Mucosa of descending colon (tissue), 3 donors: ENCODE data around the gene NRSN1. TPM values are rescaled to one million over a fixed set of nuclear protein-coding genes. Genes with fewer than 3 reads are reported as not detected.

ENCODE experiments used
- ATAC-seq: fragments of 200-7000 bp; cut with Tn5 transposase; one replicate; pipeline ENCODE4 v1.9.1; 2020; ENCODE audit warnings: mild to moderate bottlenecking, moderate library complexity
- DNase-seq, 3 donors: peaks; one replicate each; pipeline ENCODE4 v3.0.0-alpha.2; 2020
- H3K36me3 ChIP-seq: fragments of 200-600 bp; one replicate; pipeline ENCODE4 v1.8.0; 2021; ENCODE audit warnings: low read depth, mild to moderate bottlenecking
- H3K4me1 ChIP-seq: fragments of 200-600 bp; one replicate; pipeline ENCODE4 v1.8.0; 2021; ENCODE audit warnings: low read depth, mild to moderate bottlenecking
- H3K4me3 ChIP-seq: fragments of 200-600 bp; one replicate; pipeline ENCODE4 v1.8.0; 2021; ENCODE audit warnings: mild to moderate bottlenecking
- H3K9me3 ChIP-seq: fragments of 200-600 bp; one replicate; pipeline ENCODE4 v1.8.0; 2021; ENCODE audit warnings: mild to moderate bottlenecking
- intact Hi-C, 2 donors: fragments of 100-400 bp; cut with DNase I in 1 of 2; cut with micrococcal nuclease in 1 of 2; formaldehyde crosslinking; loops; one replicate each; pipeline versions ENCODE4 v1.11.0 to v1.11.1; 2022; cut with DNase I, micrococcal nuclease
- total RNA-seq, 3 donors: library from RNA; stranded (reverse); fragmentation: NEBNext Ultra II Directional in 2 of 3; extraction: Animal tissue kit (Norgen Biotek cat#: 25700) in 2 of 3; gene quantifications; one replicate each; pipeline versions ENCODE4 v1.2.1 to v1.2.4, GENCODE V29; 2021 to 2023
- TF ChIP-seq, protein P1 (sequence below): fragments of 200-600 bp; IDR thresholded peaks from one replicate; pipeline ENCODE4 v1.8.0; 2022; ENCODE audit warnings: antibody characterized with exemption, mild to moderate bottlenecking
- donor health status: DM: no; HTN: no; CAD: no; lungs with moderate emphysema.
- donor health status: DM: no; HTN: no; CAD: no.
- donor health status: DM: no; HTN: yes; CAD: no.

Gene NRSN1
- total RNA-seq, 3 donors from 2014 or later, result 2.4 TPM; not detected in 2

DNA sequence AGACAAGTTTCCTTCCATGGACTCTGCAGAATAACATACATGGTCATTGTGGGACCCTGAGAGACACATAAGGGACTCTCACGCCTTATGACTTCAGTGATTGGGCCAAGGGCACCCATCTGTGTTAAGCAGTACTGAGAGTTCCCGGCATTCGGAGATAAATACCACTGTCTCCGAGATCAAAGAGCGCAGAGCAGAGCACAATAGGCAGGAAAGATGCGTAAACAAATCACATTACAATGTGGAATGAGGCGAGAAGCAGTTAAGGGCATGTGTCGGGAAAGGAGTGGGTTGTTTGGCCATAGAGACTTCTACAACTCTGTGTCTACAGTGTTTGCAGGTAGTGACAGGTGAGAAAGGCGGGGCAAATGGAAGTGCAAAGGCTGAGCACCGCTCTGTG, 57.6 kb downstream of the NRSN1 start:
- Histone ChIP-seq H3K36me3 (no peaks in the 10 kb centered on the region), H3K9me3 (no peaks in the 10 kb centered on the region), H3K4me3 (no peak overlapping the region), H3K4me1 (no peaks in the 10 kb centered on the region)
- TF ChIP-seq, protein P1, sequence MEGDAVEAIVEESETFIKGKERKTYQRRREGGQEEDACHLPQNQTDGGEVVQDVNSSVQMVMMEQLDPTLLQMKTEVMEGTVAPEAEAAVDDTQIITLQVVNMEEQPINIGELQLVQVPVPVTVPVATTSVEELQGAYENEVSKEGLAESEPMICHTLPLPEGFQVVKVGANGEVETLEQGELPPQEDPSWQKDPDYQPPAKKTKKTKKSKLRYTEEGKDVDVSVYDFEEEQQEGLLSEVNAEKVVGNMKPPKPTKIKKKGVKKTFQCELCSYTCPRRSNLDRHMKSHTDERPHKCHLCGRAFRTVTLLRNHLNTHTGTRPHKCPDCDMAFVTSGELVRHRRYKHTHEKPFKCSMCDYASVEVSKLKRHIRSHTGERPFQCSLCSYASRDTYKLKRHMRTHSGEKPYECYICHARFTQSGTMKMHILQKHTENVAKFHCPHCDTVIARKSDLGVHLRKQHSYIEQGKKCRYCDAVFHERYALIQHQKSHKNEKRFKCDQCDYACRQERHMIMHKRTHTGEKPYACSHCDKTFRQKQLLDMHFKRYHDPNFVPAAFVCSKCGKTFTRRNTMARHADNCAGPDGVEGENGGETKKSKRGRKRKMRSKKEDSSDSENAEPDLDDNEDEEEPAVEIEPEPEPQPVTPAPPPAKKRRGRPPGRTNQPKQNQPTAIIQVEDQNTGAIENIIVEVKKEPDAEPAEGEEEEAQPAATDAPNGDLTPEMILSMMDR, result no peak
- DNase-seq (no peak), ATAC-seq (no peak)
- intact Hi-C loops, result no loop called here

DNA sequence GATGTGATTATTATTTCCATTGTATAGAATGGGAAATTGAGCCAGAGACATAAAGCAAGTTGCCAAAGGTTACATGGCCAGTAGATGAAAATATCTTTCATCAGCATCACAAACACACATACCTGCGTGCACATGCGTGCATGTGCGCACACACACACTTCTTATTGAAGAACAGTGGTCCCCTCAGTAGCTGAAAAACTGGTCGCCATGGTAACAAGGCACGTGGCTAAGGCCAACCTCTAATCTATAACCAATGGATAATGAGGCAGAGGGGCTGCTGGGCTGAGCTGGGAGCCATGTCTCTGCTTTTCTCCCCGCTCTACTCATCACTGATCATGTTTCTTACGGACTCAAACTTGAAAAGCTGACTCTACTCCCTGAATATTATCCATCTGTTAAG, 60.3 kb downstream of the NRSN1 start:
- no peak overlapping the region for H3K4me3 ChIP-seq
- no peaks in the 10 kb centered on the region for H3K9me3 ChIP-seq
- TF ChIP-seq, protein P1, result no peak
- ATAC-seq (no peak), DNase-seq (no peak)
- intact Hi-C loops, result no loop called here
- no peaks in the 10 kb centered on the region for H3K36me3 ChIP-seq
- H3K4me1 ChIP-seq, result no peaks in the 10 kb centered on the region

DNA sequence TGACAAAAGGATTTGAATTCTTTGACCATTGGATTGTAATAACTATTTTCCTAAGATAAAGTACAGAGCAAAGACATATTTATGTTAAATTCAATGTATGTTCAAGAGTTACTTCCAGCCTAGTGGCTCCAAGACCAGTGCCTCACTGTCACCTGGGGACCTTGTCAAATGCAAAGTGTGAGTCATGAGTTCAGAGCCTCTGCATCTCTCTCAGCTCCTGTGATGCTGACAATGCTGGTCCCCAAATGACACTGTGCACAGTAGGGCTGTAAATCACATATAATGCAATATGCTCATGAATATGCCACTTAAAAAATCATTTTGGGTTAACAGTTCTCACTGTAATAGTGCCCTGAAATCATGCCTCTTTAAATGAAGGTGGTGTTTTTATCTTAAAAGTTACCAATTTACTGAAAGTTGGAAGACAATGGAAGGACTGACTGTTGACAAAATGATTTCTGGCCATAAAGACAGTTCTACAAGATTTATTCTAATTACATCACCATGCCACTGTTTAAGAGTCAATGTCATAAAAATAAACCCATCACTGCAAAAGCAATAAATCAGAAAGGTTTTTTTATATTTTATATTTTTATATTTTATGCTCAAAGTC, 62.1 kb downstream of the NRSN1 start:
- no peaks in the 10 kb centered on the region for H3K9me3 ChIP-seq
- no peaks in the 10 kb centered on the region for H3K4me1 ChIP-seq
- intact Hi-C loops, result no loop called here
- TF ChIP-seq, protein P1, result no peak
- DNase-seq (no peak), ATAC-seq (no peak)
- no peaks in the 10 kb centered on the region for H3K36me3 ChIP-seq
- H3K4me3 ChIP-seq, result no peak overlapping the region

DNA sequence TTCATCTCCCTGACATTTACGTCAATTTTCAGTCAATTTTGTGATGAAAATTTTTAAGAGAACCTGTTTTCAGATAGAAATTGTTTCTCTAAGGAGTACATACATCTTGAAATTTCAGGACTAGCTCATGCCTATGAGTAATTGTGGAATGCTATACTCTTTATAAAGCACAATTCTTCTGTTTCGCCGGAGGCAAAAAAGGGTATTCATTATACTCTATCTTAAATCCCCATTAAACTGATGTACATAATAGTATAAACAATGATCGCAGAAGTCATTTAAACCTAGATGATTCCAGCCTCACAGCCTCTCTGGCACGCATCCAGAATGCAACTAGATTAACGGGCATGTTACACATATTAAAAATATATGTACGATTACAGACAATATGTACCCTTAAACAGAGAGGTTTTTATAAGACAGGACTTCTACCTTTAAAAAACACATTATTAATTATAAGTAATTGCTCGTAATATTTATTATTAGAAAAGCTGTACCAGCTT, 62.6 kb downstream of the NRSN1 start:
- intact Hi-C loops, result no loop called here
- H3K36me3 ChIP-seq, result no peaks in the 10 kb centered on the region
- TF ChIP-seq, protein P1, result no peak

DNA sequence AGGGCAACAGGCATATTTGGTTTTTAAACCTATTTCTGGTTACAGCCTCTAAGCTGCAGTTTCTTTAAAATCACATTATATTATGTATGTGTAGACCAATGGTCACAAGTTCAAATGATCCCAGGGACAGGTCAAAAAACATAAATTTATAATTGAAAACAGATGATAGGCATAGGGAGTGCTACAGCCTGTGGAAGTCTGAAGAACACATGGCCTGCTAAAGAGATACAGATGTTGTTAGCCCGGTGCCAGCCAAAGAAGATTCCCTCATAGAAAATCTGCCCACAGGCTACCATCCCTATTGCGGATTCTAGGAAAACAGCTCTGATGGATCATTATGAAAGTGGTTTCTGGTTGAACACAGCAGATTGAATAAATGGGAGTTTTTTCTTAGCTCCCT, 65.3 kb downstream of the NRSN1 start:
- TF ChIP-seq, protein P1, result no peak
- no peak overlapping the region for H3K4me3 ChIP-seq
- DNase-seq (no peak), ATAC-seq (no peak)
- no peaks in the 10 kb centered on the region for H3K36me3 ChIP-seq
- intact Hi-C loops, result no loop called here
- no peaks in the 10 kb centered on the region for H3K4me1 ChIP-seq
- H3K9me3 ChIP-seq, result no peaks in the 10 kb centered on the region

More for the DNA sequence above, 62.6 kb downstream of the NRSN1 start:
- DNase-seq (no peak), ATAC-seq (no peak)
- Histone ChIP-seq H3K4me3 (no peak overlapping the region), H3K9me3 (no peaks in the 10 kb centered on the region), H3K4me1 (no peaks in the 10 kb centered on the region)
